IPS DF 4.7 (cell line): ENCODE results near the gene DDX18.
"Not testable (repeated sequence)": the region's sequence is repeated elsewhere in the genome, so short reads cannot be mapped to it uniquely, and the experiment has no call there.

ENCODE experiments used
- DNase-seq: peaks from one replicate; pipeline ENCODE4 v3.0.0-alpha.2; 2013; ENCODE audit warnings: low spot score; ENCODE audit errors: extremely low read depth

Gene DDX18

GRCh38 chr2:117814417-117815264 is at the start of gene DDX18:
TSS of gene DDX18 (plus strand) at chr2:117814691. CDS start at chr2:117814778, 87 bp downstream.
- DNase-seq, result peak; percentile 93

DNA sequence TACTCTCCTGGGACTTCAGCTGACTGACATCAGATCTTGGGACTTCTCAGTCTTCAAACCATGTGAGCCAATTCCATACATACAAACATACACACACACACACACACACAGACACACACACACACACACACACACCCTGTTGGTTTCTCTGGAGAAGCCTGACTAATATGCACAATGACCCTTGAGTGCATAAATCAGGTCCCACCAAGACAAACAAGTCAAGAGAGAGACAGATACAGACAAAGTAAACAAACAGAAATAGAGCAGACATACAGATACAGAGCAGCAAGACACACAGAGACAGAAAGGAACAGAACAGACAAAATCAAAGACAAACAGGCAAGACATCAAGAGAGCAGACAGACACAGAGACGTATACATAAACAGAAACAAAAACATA is 43.8 kb upstream of the DDX18 start:
- no peak for DNase-seq

DNA sequence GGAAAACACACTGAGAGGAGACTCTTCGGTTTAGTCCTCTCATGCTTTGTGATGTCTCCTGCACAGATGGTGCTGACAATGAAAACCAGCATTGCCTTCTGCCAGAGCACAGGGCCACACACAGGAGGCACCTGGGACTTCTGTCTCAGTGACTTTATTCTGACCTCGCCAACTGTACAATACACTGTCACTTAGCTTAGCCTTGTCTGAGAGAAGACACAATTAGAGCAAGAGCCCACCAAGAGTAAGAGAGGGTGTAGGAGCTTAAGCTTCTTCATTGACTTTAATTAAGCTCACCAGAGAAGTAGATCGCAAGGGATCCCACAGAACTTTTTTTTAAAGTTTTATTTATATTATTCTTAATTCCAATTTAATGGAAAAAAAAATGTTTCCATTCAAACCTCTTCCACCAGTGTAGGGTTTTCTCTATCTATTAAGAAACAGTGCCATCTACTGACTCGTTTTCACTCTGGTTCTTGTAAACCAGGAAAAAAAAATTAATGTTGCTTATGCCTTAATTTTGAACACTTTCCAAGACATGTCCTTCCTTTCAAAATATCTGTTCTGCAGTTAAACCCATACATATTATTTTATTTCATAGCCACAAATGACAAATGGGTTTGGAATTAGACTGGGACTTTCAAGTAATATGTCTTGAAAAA is 42.4 kb upstream of the DDX18 start:
- DNase-seq, result no peak

DNA sequence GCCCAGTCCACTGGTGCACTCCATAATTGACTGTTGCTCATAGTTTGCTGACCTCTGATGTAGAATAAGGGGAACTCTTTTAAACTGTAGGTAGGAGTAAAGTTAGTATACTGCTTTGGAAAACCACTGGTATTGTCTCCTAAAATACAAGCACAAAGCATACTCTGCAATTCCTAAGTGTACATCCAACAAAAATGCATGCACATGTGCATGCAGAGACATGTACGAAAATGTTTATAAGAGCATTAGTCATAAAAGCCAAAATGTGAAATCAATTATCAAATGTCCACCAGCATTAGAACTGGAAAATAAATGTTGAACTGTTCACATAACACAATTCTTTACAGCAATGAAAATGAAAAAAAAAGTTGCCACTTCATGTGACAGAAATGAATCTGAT is 39.8 kb upstream of the DDX18 start:
- no peak for DNase-seq

DNA sequence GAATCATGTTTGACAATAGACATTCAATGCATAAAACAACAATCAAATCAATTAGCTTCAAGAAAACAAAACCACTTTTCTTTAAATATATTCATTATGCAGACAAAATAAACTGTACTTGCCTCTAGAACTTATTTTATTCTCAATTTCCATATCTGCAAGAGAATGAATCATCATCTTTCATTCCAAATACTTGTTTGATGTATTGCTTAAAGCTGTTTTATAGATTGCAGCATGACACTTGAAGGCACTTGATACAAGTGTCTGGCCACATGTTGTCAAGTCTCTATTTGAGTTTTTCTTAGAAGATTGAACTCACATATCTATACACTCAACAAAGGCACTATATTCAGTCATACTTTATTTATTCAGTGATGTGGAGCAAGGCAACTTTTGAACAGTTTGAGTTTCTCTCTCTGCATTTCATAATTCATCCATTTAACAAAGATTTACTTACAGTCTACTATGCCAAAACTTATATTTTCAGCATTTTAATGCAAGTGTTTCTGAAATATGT is 38.7 kb upstream of the DDX18 start:
- DNase-seq, result no peak

GRCh38 chr2:117776888-117777287 is 37.6 kb upstream of the DDX18 start:
- DNase-seq, result no peak

GRCh38 chr2:117785740-117786139 is 28.8 kb upstream of the DDX18 start:
- no peak for DNase-seq

DNA sequence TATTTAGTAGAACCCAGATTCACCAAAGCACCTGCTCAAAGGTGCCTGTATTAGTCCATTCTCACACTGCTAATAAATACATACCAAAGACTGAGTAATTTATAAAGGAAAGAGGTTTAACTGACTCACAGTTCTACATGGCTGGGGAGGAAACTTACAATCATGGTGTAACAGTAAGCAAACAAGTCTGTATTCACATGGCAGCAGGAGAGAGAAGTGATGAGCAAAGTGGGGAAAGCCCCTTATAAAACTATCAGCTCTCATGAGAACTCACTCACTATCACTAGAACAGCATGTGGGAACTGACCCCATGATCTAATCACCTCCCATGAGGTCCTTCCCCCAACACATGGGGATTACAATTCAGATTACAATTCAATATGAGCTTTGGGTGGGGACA is 28.0 kb upstream of the DDX18 start:
- no peak for DNase-seq

GRCh38 chr2:117789505-117789904 is 25.0 kb upstream of the DDX18 start:
- DNase-seq, result no peak

DNA sequence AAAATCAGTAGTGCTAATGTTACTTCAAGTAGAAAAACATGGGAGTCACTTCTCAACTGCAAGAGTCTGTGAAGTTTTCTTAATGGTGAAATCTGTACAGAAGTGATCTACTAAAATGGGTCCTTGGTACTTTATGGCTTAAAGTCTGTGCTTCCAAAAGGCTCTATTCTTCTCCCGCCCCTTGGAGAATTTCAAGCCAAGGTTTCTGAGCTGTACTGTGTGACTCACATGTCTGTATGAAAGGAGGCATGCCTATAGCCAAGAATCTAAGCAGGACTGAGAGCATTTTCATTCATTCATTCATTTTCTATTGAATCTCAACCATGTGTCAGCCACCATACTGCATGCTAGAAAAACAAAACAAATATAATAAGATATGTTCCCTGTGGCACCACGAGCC is 19.8 kb upstream of the DDX18 start:
- no peak for DNase-seq

GRCh38 chr2:117801826-117802225 is 12.7 kb upstream of the DDX18 start:
- DNase-seq, result no peak

DNA sequence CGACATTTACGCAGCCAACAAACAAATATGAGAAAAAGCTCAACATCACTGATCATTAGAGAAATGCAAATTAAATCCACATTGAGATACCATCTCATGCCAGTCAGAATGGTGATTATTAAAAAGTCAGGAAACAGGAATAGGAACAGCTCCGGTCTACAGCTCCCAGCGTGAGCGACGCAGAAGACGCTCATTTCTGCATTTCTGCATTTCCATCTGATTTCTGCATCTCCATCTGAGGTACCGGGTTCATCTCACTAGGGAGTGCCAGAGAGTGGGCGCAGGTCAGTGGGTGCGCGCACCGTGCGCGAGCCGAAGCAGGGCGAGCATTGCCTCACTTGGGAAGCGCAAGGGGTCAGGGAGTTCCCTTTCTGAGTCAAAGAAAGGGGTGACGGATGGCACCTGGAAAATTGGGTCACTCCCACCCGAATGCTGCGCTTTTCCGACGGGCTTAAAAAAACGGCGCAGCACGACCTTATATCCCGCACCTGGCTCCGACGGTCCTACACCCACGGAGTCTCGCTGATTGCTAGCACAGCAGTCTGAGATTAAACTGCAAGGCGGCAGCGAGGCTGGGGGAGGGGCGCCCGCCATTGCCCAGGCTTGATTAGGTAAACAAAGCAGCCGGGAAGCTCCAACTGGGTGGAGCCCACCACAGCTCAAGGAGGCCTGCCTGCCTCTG is 10.7 kb upstream of the DDX18 start:
- not testable (repeated sequence) for DNase-seq

GRCh38 chr2:117812443-117812842 is 2.0 kb upstream of the DDX18 start:
- no peak for DNase-seq

DNA sequence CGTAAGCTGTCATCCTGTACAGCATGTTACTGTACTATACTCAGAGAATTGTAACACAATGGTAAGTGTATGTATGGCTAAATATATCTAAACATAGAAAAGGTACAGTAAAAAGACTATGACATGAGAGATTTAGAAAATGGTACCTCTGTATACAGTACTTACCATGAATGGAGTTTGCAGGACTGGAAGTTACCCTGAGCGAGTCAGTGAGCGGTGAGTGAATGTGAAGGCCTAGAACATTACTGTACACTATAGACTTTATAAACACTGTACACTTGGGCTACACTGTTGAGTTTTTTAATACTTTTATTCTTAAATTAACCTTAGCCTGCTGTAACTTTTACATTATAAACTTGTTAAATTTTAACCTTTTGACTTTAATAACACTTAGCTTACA is 1.5 kb downstream of the DDX18 start:
- DNase-seq, result no peak

GRCh38 chr2:117818921-117819320 is 4.4 kb downstream of the DDX18 start:
- DNase-seq, result no peak

DNA sequence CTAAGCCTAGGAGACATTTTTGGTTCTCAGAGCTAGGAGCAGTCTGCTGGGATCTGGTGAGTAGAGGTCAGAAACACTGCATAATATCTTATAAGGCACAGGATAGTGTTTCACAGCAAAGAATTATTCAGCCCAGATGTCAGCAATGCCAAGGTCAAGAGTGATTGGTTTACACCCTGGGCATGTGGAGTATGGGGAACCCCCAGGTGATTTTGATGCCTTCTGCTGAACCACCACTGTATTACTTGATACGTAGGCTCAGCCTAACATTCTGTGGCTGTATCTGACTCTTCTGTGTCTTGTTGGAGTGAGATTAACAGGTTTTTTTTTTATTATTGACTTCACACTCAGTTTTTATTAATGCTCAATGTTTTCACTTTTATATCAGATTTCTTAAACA is 6.0 kb downstream of the DDX18 start:
- no peak for DNase-seq

GRCh38 chr2:117825437-117825836 is 10.9 kb downstream of the DDX18 start:
- DNase-seq, result no peak

- DNase-seq, result not testable (repeated sequence)
These were observed 13.0 kb downstream of the DDX18 start for GRCh38 chr2:117827464-117827863.

- no peak for DNase-seq
These were observed 14.4 kb downstream of the DDX18 start for GRCh38 chr2:117828870-117829269.

GRCh38 chr2:117832332-117832731 is 17.8 kb downstream of the DDX18 start:
- DNase-seq, result no peak

- DNase-seq, result no peak
These were observed 18.6 kb downstream of the DDX18 start for GRCh38 chr2:117832905-117833613.
